Measurements from ENCODE around the gene CST4.

CST4 gene

GRCh38 chr20:23653400-23653938 lies 35.4 kb downstream of the CST4 start:
- TF ChIP-seq TAF1 (IDR thresholded peaks at IDR 0.05; ENCODE audit: borderline replicate concordance, insufficient read depth, low read length) (no peak), REST (IDR thresholded peaks at IDR 0.05; ENCODE audit: insufficient read depth in 1 of 2, low read depth in 2 of 2, low read length in 2 of 2) (no peak)

GRCh38 chr20:23652926-23653325 lies 35.9 kb downstream of the CST4 start:
- no peak for TF ChIP-seq REST (IDR thresholded peaks at IDR 0.05; ENCODE audit: insufficient read depth in 1 of 2, low read depth in 2 of 2, low read length in 2 of 2)
- TF ChIP-seq TAF1 (IDR thresholded peaks at IDR 0.05; ENCODE audit: borderline replicate concordance, insufficient read depth, low read length) = no peak
- TF ChIP-seq FOXP2 (optimal IDR thresholded peaks at IDR 0.05; ENCODE audit: borderline replicate concordance, extremely low read depth, extremely low read length, insufficient read depth) = no peak
- TF ChIP-seq SIN3A (IDR thresholded peaks at IDR 0.05; ENCODE audit: borderline replicate concordance, insufficient read depth, low read length) = no peak
- no peak for TF ChIP-seq POLR2AphosphoS5 (IDR thresholded peaks at IDR 0.05; ENCODE audit: low read depth, low read length)

DNA sequence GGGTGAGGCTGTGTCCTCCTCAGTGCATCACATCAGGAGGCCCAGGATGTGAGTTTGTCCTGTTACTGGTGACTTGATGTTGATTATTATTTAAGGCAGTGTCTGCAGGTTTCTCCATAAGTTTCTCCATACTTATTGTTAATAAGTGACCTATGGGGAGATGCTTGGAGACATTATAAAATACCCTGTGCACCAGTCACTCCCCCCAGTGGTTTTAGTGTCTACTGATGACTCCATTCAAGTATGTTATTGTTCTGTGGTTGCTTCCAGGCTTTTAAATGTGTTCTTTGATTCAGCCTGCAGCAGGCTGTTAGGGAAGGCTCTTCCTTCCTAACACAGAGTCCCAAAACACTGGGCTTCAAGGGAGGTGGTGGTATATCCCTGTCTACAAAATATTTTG lies 36.5 kb downstream of the CST4 start:
- TF ChIP-seq POLR2AphosphoS5 (IDR thresholded peaks at IDR 0.05; ENCODE audit: low read depth, low read length) = no peak
- TF ChIP-seq TAF1 (IDR thresholded peaks at IDR 0.05; ENCODE audit: borderline replicate concordance, insufficient read depth, low read length) = no peak
- TF ChIP-seq SIN3A (IDR thresholded peaks at IDR 0.05; ENCODE audit: borderline replicate concordance, insufficient read depth, low read length) = no peak
- TF ChIP-seq FOXP2 (optimal IDR thresholded peaks at IDR 0.05; ENCODE audit: borderline replicate concordance, extremely low read depth, extremely low read length, insufficient read depth) = no peak
- TF ChIP-seq REST (IDR thresholded peaks at IDR 0.05; ENCODE audit: insufficient read depth in 1 of 2, low read depth in 2 of 2, low read length in 2 of 2) = no peak

DNA sequence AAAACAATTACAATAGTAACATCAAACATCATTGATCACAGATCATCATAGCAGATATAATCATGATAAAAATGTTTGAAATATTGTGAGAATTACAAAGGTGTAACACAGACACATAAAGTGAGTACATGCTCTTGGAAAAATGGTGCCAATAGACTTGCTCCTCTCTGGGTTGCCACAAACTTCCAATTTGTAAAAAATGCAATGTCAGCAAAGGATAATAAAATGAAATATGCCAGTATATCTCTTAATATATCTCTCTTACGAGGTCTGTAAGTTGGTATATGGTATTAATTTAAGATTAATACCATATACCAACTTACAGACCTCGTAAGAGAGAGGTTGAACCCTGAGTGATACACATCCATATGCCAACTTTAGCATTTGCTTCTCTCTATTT lies 37.7 kb downstream of the CST4 start:
- no peak for TF ChIP-seq SIN3A (IDR thresholded peaks at IDR 0.05; ENCODE audit: borderline replicate concordance, insufficient read depth, low read length)
- TF ChIP-seq POLR2AphosphoS5 (IDR thresholded peaks at IDR 0.05; ENCODE audit: low read depth, low read length) = no peak
- no peak for TF ChIP-seq FOXP2 (optimal IDR thresholded peaks at IDR 0.05; ENCODE audit: borderline replicate concordance, extremely low read depth, extremely low read length, insufficient read depth)
- TF ChIP-seq REST (IDR thresholded peaks at IDR 0.05; ENCODE audit: insufficient read depth in 1 of 2, low read depth in 2 of 2, low read length in 2 of 2) = no peak
- TF ChIP-seq TAF1 (IDR thresholded peaks at IDR 0.05; ENCODE audit: borderline replicate concordance, insufficient read depth, low read length) = no peak

GRCh38 chr20:23649830-23650417 lies 38.9 kb downstream of the CST4 start:
- TF ChIP-seq REST (IDR thresholded peaks at IDR 0.05; ENCODE audit: insufficient read depth in 1 of 2, low read depth in 2 of 2, low read length in 2 of 2) (no peak), TAF1 (IDR thresholded peaks at IDR 0.05; ENCODE audit: borderline replicate concordance, insufficient read depth, low read length) (no peak), SIN3A (IDR thresholded peaks at IDR 0.05; ENCODE audit: borderline replicate concordance, insufficient read depth, low read length) (no peak), POLR2AphosphoS5 (IDR thresholded peaks at IDR 0.05; ENCODE audit: low read depth, low read length) (no peak), FOXP2 (optimal IDR thresholded peaks at IDR 0.05; ENCODE audit: borderline replicate concordance, extremely low read depth, extremely low read length, insufficient read depth) (no peak)

Measured in PFSK-1 (cell line).